ENCODE results near the gene ENPP6.
"Not testable (repeated sequence)": the region's sequence is repeated elsewhere in the genome, so short reads cannot be mapped to it uniquely, and the experiment has no call there.

Gene ENPP6

GRCh38 chr4:184051262-184051661 lies 166.4 kb downstream of the ENPP6 start:
- not testable (repeated sequence) for DNase-seq

GRCh38 chr4:184046148-184046547 lies 171.5 kb downstream of the ENPP6 start:
- no peak for DNase-seq

- DNase-seq: no peak
These were observed 176.5 kb downstream of the ENPP6 start for GRCh38 chr4:184041156-184041555.

- DNase-seq: no peak
These were observed 177.7 kb downstream of the ENPP6 start for GRCh38 chr4:184039963-184040383.

Measured in NCI-H187 treated with DMSO at 0.1 percent for 48 hours (cell line).